ENCODE results near the gene SLC3A2. TPM values are rescaled to one million over a fixed set of nuclear protein-coding genes. Genes with fewer than 3 reads are reported as not detected.
"Not testable (repeated sequence)": the region's sequence is repeated elsewhere in the genome, so short reads cannot be mapped to it uniquely, and the experiment has no call there.

The SLC3A2 gene
- total and polyA plus RNA-seq, 8 donors, result 66.9 to 331 (median 75.1) TPM

GRCh38 chr11:62856333-62856895 lies 24.3 kb upstream of the SLC3A2 start:
- H3K4me3 ChIP-seq, result peak overlapping the region; percentile 23 to 94 (median 74)
- H3K36me3 ChIP-seq, result peaks cover 0 to 18% (median 17%) of the 10 kb centered on the region in 3 donors
- WGBS, 2 donors, result 4% methylated on average over 19 to 20 of the region's 20 CpGs
- peaks cover 14 to 23% (median 22%) of the 10 kb centered on the region in 3 donors for H3K4me1 ChIP-seq
- FAIRE-seq (no peak), ATAC-seq (peak; percentile 10 to 25 (median 24)), DNase-seq (no peak)
- peak overlapping the region; percentile 64 to 89 (median 83) for H3K27ac ChIP-seq
- H3K27me3 ChIP-seq, result no peaks in the 10 kb centered on the region
- intact Hi-C loops (cut with DNase I), result no loop called here
- no peaks in the 10 kb centered on the region for H3K9me3 ChIP-seq
- TF ChIP-seq CTCF (IDR thresholded peaks at IDR 0.05), result no peak

- TF ChIP-seq CTCF (IDR thresholded peaks at IDR 0.05), result no peak
- no peaks in the 10 kb centered on the region for H3K9me3 ChIP-seq
- peaks cover 14 to 21% (median 19%) of the 10 kb centered on the region in 3 donors for H3K4me1 ChIP-seq
- DNase-seq (no peak), ATAC-seq (peak in 2 of 4 donors; percentile 2 to 18), FAIRE-seq (no peak)
- WGBS, 2 donors, result 56 to 58% methylated on average over 2 of the region's 2 CpGs
- peak overlapping the region in 3 of 4 donors; percentile 58 to 94 (median 91) for H3K4me3 ChIP-seq
- H3K36me3 ChIP-seq, result peaks cover 0 to 17% (median 11%) of the 10 kb centered on the region in 3 donors
- intact Hi-C loops (cut with DNase I), result no loop called here
- peak overlapping the region in 2 of 4 donors; percentile 64 to 89 for H3K27ac ChIP-seq
- H3K27me3 ChIP-seq, result no peaks in the 10 kb centered on the region
These were observed 23.1 kb upstream of the SLC3A2 start for GRCh38 chr11:62857541-62857982.

GRCh38 chr11:62858201-62858600 lies 22.5 kb upstream of the SLC3A2 start:
- no peak for FAIRE-seq
- Histone ChIP-seq H3K27me3 (no peaks in the 10 kb centered on the region), H3K4me3 (peak overlapping the region in 2 of 4 donors; percentile 58 to 94), H3K36me3 (peaks cover 0 to 10% (median 5%) of the 10 kb centered on the region in 3 donors), H3K9me3 (no peaks in the 10 kb centered on the region), H3K4me1 (peaks cover 12 to 15% (median 14%) of the 10 kb centered on the region in 3 donors), H3K27ac (peak overlapping the region in 2 of 4 donors; percentile 64 to 89)
- intact Hi-C loops (cut with DNase I), result no loop called here
- 46 to 47% methylated on average over 7 of the region's 7 CpGs for WGBS, 2 donors
- no peak for TF ChIP-seq CTCF (IDR thresholded peaks at IDR 0.05)
- no peak for DNase-seq
- ATAC-seq, result no peak

GRCh38 chr11:62859281-62859703 lies 21.4 kb upstream of the SLC3A2 start:
- DNase-seq; H3K4me1 ChIP-seq; H3K27me3 ChIP-seq; intact Hi-C loops (cut with DNase I); H3K27ac ChIP-seq; H3K4me3 ChIP-seq; FAIRE-seq; H3K9me3 ChIP-seq; H3K36me3 ChIP-seq; ATAC-seq: not testable (repeated sequence)
- WGBS, 2 donors, result 91% methylated on average over 8 of the region's 8 CpGs

- intact Hi-C loops (cut with DNase I), result loop anchor here in 2 of 3 donors (5.0 to 10.0 kb wide), 2 partner anchors 74 to 76 kb away; partner anchors contain the start of gene TMEM179B (in 2 of the 2)
- DNase-seq (no peak), FAIRE-seq (no peak), ATAC-seq (no peak)
- H3K4me3 ChIP-seq, result no peak overlapping the region
- H3K27ac ChIP-seq, result no peak overlapping the region
- no peak for TF ChIP-seq CTCF (IDR thresholded peaks at IDR 0.05)
- no peaks in the 10 kb centered on the region for H3K4me1 ChIP-seq
- no peaks in the 10 kb centered on the region for H3K36me3 ChIP-seq
- no peaks in the 10 kb centered on the region for H3K27me3 ChIP-seq
- 49 to 52% methylated on average over 5 of the region's 5 CpGs for WGBS, 2 donors
- no peaks in the 10 kb centered on the region for H3K9me3 ChIP-seq
These were observed 19.7 kb upstream of the SLC3A2 start for GRCh38 chr11:62860835-62861563.

- H3K4me3 ChIP-seq, H3K36me3 ChIP-seq, DNase-seq, FAIRE-seq, H3K27me3 ChIP-seq, H3K4me1 ChIP-seq, ATAC-seq, H3K27ac ChIP-seq, H3K9me3 ChIP-seq: not testable (repeated sequence)
- 91 to 92% methylated on average over 16 of the region's 16 CpGs for WGBS, 2 donors
- intact Hi-C loops (cut with DNase I), result loop anchor here in 2 of 3 donors (5.0 to 10.0 kb wide), 2 partner anchors 74 to 77 kb away; partner anchors contain the start of gene TMEM179B (in 2 of the 2)
These were observed 19.0 kb upstream of the SLC3A2 start for GRCh38 chr11:62861564-62862192.

Measured in pancreas (tissue), 10 donors.